ENCODE measurements around the gene VSNL1.
"Not testable (repeated sequence)": the region's sequence is repeated elsewhere in the genome, so short reads cannot be mapped to it uniquely, and the experiment has no call there.

Gene VSNL1

DNA sequence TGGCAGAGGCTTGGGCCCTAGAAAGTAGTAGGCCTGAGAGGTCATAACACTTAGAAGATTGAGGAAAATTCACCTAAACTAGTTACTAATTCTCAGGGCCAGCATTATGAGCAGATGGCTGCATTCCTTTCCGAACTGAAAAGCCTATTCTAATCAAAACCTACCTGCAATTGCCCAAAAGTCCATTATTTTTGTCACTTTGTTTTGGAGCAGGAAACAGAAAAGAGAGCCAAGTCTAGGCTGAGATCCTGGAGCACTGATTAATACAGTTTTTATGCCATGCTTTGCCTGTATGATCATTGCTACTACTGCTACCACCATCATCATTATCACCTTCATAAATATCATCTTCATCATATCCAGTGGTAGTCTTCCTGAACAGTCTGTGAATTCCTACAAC, 14.7 kb downstream of the VSNL1 start:
- no peak for DNase-seq
- no peaks in the 10 kb centered on the region for H3K4me1 ChIP-seq
- TF ChIP-seq, protein P1, sequence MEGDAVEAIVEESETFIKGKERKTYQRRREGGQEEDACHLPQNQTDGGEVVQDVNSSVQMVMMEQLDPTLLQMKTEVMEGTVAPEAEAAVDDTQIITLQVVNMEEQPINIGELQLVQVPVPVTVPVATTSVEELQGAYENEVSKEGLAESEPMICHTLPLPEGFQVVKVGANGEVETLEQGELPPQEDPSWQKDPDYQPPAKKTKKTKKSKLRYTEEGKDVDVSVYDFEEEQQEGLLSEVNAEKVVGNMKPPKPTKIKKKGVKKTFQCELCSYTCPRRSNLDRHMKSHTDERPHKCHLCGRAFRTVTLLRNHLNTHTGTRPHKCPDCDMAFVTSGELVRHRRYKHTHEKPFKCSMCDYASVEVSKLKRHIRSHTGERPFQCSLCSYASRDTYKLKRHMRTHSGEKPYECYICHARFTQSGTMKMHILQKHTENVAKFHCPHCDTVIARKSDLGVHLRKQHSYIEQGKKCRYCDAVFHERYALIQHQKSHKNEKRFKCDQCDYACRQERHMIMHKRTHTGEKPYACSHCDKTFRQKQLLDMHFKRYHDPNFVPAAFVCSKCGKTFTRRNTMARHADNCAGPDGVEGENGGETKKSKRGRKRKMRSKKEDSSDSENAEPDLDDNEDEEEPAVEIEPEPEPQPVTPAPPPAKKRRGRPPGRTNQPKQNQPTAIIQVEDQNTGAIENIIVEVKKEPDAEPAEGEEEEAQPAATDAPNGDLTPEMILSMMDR (IDR thresholded peaks at IDR 0.05; ENCODE audit: low read depth, low read length), result no peak

DNA sequence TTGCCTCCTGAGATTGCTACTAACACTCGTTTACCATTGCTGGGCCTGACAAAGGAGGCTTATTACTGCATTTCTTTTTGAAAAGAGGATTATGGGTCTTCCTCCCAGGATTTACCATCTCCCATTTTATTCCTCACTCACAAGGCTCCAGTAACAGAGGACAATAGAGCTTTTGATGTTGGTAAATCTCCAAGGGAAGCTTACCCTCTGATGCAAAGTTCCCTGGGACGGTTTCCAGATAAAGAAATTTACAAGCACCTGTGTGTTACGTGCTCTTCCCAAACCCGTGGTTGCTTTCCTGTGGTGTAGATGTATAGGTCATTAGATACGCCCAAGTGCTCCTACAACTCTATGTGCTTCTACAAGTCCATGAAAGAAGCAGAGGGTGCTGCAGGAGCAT, 17.1 kb downstream of the VSNL1 start:
- no peaks in the 10 kb centered on the region for H3K27me3 ChIP-seq
- H3K4me1 ChIP-seq, result no peaks in the 10 kb centered on the region
- TF ChIP-seq, protein P1 (IDR thresholded peaks at IDR 0.05; ENCODE audit: low read depth, low read length), result no peak
- no peak for DNase-seq
- no peaks in the 10 kb centered on the region for H3K36me3 ChIP-seq
- H3K4me3 ChIP-seq (ENCODE audit: low read depth, low read length), result no peak overlapping the region
- no peaks in the 10 kb centered on the region for H3K9me3 ChIP-seq

More for the DNA sequence above, 14.7 kb downstream of the VSNL1 start:
- no peaks in the 10 kb centered on the region for H3K27me3 ChIP-seq
- no peak overlapping the region for H3K4me3 ChIP-seq (ENCODE audit: low read depth, low read length)
- H3K9me3 ChIP-seq, result no peaks in the 10 kb centered on the region
- no peaks in the 10 kb centered on the region for H3K36me3 ChIP-seq

DNA sequence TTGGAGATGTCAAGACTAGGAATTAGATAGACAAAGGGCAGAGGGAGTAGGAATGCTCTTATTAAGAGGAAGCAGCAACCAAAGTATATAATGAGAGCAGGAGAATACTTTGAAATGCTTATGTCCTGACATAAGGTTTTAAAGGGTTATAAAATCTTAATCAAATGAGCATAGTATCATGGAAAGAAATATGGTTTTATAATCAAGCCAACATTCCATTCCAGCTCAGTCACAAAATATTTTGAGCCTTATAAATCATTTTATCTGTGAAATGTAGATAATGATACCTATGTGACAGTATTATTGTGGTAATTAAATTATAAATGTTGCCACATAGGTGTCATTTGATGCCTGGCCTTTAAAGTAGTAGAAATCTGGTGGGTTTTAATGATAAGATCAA, 17.6 kb downstream of the VSNL1 start:
- TF ChIP-seq, protein P1 (IDR thresholded peaks at IDR 0.05; ENCODE audit: low read depth, low read length), result no peak
- no peak overlapping the region for H3K4me3 ChIP-seq (ENCODE audit: low read depth, low read length)
- no peaks in the 10 kb centered on the region for H3K9me3 ChIP-seq
- no peaks in the 10 kb centered on the region for H3K36me3 ChIP-seq
- no peaks in the 10 kb centered on the region for H3K27me3 ChIP-seq
- H3K4me1 ChIP-seq, result no peaks in the 10 kb centered on the region
- DNase-seq, result no peak

DNA sequence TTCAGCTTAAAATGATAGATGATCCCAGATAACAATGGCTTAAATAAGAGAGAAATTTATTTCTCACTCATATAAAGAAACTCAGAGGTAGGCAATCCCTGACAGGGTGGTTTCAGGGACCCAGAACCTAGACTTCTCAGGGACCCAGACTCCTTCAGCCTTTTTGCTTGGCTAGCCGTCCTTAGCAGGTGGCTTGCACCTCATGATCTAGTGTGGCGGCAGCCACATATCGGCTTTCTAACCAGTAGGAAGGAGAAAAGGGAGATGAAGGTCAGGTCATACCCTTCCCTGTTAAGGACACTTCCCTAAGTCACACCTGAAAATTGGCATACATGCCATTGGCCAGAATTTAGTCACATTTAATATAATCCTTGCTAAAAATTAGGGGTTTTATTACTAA, 18.4 kb downstream of the VSNL1 start:
- Histone ChIP-seq H3K27me3 (no peaks in the 10 kb centered on the region; the same call in 1 of the 2 replicates), H3K9me3 (no peaks in the 10 kb centered on the region), H3K4me3 (ENCODE audit: low read depth, low read length) (no peak overlapping the region), H3K36me3 (no peaks in the 10 kb centered on the region), H3K4me1 (no peaks in the 10 kb centered on the region)
- TF ChIP-seq, protein P1 (IDR thresholded peaks at IDR 0.05; ENCODE audit: low read depth, low read length), result no peak
- no peak for DNase-seq

DNA sequence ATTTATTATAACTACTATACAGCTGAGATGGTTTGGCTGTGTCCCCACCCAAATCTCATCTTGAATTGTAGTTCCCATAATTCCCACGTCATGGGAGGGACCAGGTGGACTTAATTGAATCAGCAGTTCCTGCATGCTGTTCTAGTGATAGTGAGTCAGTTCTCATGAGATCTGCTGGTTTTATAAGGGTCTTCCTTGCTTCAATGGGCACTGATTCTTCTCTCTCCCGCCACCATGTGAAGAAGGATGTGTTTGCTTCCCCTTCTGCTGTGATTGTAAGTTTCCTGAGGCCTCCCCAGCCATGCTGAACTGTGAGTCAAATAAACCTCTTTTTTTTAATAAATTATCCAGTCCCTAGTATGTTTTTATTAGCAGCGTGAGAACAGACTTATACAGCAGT, 25.2 kb downstream of the VSNL1 start:
- not testable (repeated sequence) for DNase-seq; H3K4me1 ChIP-seq; H3K36me3 ChIP-seq; H3K4me3 ChIP-seq (ENCODE audit: low read depth, low read length); H3K9me3 ChIP-seq; H3K27me3 ChIP-seq

DNA sequence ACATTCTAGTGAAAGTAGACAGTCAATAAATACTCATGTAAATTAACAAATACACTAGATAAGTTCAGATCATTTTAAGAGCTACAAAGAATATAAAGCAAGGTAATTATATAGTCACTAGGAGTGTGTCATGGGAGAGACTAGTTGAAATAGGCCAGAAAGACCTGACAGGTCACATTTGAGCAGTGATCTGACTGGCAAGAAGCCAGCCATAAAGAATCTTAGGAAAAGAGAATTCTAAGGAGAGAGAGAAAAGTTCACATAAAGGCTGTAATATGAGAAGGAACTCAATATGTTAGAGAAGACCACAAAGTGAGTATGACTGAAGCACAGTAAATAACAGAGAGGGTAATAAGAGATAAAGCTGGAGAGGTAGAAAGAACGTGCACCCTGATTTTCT, 31.2 kb downstream of the VSNL1 start:
- TF ChIP-seq, protein P1 (IDR thresholded peaks at IDR 0.05; ENCODE audit: low read depth, low read length), result no peak
- Histone ChIP-seq H3K4me3 (ENCODE audit: low read depth, low read length) (no peak overlapping the region), H3K9me3 (no peaks in the 10 kb centered on the region), H3K27me3 (no peaks in the 10 kb centered on the region), H3K4me1 (no peaks in the 10 kb centered on the region), H3K36me3 (no peaks in the 10 kb centered on the region)
- DNase-seq, result no peak
